ENCODE measurements around the gene SGCD.

GRCh38 chr5:156476158-156476551 is 149.2 kb downstream of the SGCD start:
- TF ChIP-seq ZNF704 (tag by site-specific recombination; IDR thresholded peaks at IDR 0.05) (no peak), ZNF513 (tag by site-specific recombination; IDR thresholded peaks at IDR 0.05) (no peak), ATF2 (tag by site-specific recombination; IDR thresholded peaks at IDR 0.05; ENCODE audit: low read depth) (no peak), ZNF654 (tag by site-specific recombination; IDR thresholded peaks at IDR 0.05; ENCODE audit: low read depth) (no peak), CTCF (tag by site-specific recombination; IDR thresholded peaks at IDR 0.05) (no peak)

All from HEK293 (cell line).